Muscle of back (tissue), 11 donors: Measurements from ENCODE around the gene SUGCT. TPM values are rescaled to one million over a fixed set of nuclear protein-coding genes. Genes with fewer than 3 reads are reported as not detected.
"Not testable (repeated sequence)": the region's sequence is repeated elsewhere in the genome, so short reads cannot be mapped to it uniquely, and the experiment has no call there.

Experiments
- DNase-seq, 3 donors: peaks; one replicate each; pipeline versions ENCODE4 v3.0.0 to v3.0.0-alpha.2; 2013
- polyA plus RNA-seq, 10 donors: library from polyadenylated mRNA; unstranded; fragments of 120-200 nt; gene quantifications; one replicate each; pipeline ENCODE4 v1.2.1, GENCODE V29; 2013; ENCODE audit not compliant: insufficient read length in 10 of 10

The SUGCT gene
- polyA plus RNA-seq, 10 donors = 2.1 to 3.8 (median 3.1) TPM

DNA sequence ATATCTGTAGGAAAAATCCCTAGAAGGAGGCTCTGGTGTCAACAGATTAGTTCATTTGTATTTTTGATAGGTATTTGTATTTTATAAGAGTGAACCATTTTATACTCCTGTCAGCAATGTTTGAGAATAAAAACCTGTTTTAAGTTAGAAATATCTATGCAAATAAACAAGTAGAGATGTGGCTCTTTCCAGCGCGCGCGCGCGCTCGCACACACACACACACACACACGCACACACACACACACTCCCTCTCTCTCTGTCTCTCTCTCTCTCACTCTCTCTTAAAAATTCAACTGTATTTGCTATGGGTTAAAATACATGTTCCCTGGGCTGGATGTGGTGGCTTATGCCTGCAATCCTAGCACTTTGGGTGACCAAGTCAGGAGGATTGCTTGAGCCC lies 113.9 kb downstream of the SUGCT start:
- no peak for DNase-seq

GRCh38 chr7:40253444-40253843 lies 118.6 kb downstream of the SUGCT start:
- not testable (repeated sequence) for DNase-seq

DNA sequence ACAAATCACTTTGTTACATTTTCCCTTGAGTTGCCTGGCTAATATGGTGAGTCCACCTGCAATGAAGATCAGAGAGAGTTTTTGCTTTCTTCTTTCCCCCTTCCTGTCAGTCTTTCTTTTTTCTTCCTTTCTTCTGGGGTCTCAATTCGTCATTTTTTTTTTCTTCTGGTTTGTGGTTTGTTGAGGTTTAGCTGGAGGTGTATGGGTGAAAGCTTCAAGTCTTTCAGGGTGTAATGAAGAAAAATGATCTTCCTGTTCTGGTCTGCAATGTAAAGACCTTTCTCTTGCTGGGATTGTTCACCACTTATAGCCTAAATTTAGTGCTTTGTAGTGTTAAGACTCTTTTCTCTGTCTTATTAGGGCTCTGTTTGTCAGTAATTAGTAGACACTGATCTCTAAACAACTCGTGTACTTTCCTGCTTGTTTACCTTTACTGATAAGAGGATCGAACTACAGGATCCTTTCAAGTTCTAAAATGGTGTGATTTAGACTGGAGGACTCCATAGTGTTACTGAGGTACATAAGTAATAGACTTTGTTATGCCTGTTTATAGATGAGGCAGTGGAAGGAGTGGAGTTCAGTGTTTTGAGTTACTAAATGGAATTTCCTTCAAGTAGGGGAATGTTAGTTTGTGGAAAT lies 129.1 kb downstream of the SUGCT start:
- DNase-seq = no peak

DNA sequence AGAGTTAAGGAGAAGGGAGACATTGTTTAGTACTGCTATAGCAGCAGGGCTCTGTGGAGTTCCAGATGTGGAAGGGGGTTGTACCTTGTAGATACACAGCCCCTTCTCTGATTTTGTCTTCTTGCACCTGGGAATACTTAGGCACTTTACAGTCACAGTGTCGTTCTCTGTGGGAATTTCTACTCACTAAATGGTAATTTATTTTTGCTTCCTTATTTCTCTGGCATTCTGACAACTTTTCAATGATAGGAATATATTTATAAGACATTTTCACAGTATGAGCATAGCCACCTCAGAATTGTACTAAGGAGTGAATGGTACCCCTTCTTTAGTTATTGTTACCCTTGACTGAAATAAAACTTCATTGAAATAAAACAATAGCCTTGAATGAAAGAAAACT lies 132.8 kb downstream of the SUGCT start:
- no peak for DNase-seq

GRCh38 chr7:40268810-40269209 lies 134.0 kb downstream of the SUGCT start:
- DNase-seq = not testable (repeated sequence)

- DNase-seq = no peak
Observed at GRCh38 chr7:40276061-40276460, 141.3 kb downstream of the SUGCT start.

GRCh38 chr7:40279991-40280390 lies 145.2 kb downstream of the SUGCT start:
- no peak for DNase-seq

- no peak for DNase-seq
Observed at GRCh38 chr7:40282858-40283257, 148.1 kb downstream of the SUGCT start.

- DNase-seq = no peak
Observed at GRCh38 chr7:40283391-40283790, 148.6 kb downstream of the SUGCT start.

GRCh38 chr7:40288827-40289226 lies 154.0 kb downstream of the SUGCT start:
- DNase-seq = no peak

GRCh38 chr7:40297741-40298311 lies 163.0 kb downstream of the SUGCT start:
- peak in 1 of 3 donors; percentile 42 for DNase-seq

GRCh38 chr7:40298421-40298820 lies 163.6 kb downstream of the SUGCT start:
- peak in 1 of 3 donors; percentile 80 for DNase-seq

GRCh38 chr7:40299097-40299496 lies 164.3 kb downstream of the SUGCT start:
- DNase-seq = peak in 1 of 3 donors; percentile 79

- no peak for DNase-seq
Observed at GRCh38 chr7:40300146-40300670, 165.4 kb downstream of the SUGCT start.

- no peak for DNase-seq
Observed at GRCh38 chr7:40301486-40302068, 166.8 kb downstream of the SUGCT start.

GRCh38 chr7:40303996-40304395 lies 169.2 kb downstream of the SUGCT start:
- no peak for DNase-seq

- DNase-seq = no peak
Observed at GRCh38 chr7:40305229-40305628, 170.4 kb downstream of the SUGCT start.

GRCh38 chr7:40306025-40306424 lies 171.2 kb downstream of the SUGCT start:
- no peak for DNase-seq

GRCh38 chr7:40306596-40306995 lies 171.8 kb downstream of the SUGCT start:
- no peak for DNase-seq

DNA sequence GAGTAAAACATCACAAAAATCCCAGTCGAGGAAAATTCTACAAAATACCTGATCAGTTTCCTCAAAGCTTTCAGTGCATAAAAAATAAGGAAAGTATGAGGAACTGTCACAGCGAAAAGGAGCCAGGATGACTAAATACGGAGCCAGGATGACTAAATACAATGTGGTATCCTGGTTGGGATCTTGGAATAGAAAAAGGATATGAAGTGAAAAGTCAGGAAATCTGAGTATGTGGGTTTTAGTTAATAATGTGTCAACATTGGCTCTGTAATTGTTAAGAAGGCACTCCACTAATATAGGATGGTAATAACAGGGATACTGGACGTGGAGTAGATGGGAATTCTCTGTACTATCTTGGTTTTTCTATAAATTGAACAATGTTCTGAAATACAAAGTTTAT lies 175.5 kb downstream of the SUGCT start:
- DNase-seq = no peak

DNA sequence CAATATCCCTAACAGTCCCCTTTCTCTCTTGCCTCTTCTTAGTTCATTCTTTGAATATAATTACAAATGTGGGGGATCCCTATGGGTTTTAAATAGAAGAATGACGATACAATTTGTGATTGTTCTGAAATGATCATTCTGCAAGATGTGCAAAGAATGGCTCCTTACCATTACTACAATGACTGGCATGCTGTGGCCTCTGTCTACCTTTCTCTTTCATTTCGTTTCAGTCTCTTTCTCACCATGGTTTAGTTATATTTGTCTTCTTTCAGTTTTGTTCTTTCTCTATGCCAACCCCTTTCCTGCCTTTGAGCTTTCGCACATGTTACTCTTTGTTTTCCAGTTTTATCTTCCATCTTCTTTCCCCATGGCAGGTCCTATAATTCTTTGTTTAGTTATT lies 176.5 kb downstream of the SUGCT start:
- no peak for DNase-seq

- DNase-seq = no peak
Observed at GRCh38 chr7:40315277-40315676, 180.5 kb downstream of the SUGCT start.

DNA sequence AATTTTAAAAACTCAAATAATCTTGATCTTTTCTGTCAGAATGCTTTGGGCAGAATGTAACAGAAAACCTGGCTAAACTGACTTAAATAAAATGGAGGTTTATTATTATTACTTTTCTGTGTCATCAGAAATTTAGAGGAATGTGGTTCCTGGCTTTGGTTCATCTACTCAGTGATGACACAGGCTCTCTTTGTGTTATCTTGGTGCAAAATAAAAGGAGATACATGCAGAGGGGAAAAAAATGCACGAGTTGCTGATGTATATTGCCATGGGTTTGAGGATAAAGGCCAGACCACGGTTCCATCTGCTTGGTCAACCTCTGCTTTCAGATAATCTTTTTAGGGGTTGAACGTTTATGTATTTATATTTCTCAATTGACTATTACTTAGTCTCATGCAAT lies 181.4 kb downstream of the SUGCT start:
- DNase-seq = no peak
